ENCODE data around the gene AMER3.

The AMER3 gene

DNA sequence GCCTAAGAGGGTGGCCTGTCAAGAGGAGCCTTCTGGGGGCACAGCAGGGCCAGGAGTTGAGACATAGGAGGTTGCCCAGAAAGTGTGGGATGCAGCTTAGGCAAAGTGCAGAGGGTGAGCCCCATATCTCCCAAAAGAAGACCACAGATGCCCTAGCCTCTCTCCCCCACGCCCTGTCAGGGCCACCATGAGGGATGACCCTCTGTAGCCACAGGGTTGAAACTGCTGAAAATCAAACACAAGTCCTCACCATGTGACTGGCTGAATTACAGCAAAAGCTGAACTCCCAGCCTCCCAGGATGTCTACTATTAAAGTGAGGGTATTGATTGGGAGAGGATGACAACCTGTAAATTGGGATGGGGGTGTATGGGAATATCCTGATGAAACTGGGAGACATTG is 44.0 kb downstream of the AMER3 start:
- TF ChIP-seq, protein P1, sequence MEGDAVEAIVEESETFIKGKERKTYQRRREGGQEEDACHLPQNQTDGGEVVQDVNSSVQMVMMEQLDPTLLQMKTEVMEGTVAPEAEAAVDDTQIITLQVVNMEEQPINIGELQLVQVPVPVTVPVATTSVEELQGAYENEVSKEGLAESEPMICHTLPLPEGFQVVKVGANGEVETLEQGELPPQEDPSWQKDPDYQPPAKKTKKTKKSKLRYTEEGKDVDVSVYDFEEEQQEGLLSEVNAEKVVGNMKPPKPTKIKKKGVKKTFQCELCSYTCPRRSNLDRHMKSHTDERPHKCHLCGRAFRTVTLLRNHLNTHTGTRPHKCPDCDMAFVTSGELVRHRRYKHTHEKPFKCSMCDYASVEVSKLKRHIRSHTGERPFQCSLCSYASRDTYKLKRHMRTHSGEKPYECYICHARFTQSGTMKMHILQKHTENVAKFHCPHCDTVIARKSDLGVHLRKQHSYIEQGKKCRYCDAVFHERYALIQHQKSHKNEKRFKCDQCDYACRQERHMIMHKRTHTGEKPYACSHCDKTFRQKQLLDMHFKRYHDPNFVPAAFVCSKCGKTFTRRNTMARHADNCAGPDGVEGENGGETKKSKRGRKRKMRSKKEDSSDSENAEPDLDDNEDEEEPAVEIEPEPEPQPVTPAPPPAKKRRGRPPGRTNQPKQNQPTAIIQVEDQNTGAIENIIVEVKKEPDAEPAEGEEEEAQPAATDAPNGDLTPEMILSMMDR (IDR thresholded peaks at IDR 0.05; ENCODE audit: borderline replicate concordance, control extremely low read depth, extremely low read depth, insufficient read depth, missing control alignments), result no peak
- DNase-seq (ENCODE audit: low spot score), result no peak
- in situ Hi-C loops (cut with MboI; ENCODE audit: low sequenced_read_pairs, unreplicated experiment), result no loop called here

DNA sequence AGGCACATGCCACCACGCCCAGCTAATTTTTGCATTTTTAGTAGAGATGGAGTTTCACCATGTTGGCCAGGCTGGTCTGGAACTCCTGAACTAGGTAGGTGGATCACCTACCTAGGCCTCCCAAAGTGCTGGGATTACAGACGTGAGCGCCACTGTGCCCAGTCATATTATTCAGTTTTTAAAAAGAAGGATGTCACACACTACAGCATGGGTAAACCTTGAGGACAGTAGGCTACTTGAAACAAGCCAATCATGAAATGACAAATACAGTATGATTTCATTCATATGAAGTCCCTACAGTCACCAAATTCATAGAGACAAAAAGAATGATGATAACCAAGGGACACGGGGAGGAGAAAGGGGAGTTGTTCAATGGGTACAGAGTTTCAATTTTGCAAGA is 50.3 kb downstream of the AMER3 start:
- no peak for DNase-seq (ENCODE audit: low spot score)
- TF ChIP-seq, protein P1 (IDR thresholded peaks at IDR 0.05; ENCODE audit: borderline replicate concordance, control extremely low read depth, extremely low read depth, insufficient read depth, missing control alignments), result no peak
- in situ Hi-C loops (cut with MboI; ENCODE audit: low sequenced_read_pairs, unreplicated experiment), result no loop called here

DNA sequence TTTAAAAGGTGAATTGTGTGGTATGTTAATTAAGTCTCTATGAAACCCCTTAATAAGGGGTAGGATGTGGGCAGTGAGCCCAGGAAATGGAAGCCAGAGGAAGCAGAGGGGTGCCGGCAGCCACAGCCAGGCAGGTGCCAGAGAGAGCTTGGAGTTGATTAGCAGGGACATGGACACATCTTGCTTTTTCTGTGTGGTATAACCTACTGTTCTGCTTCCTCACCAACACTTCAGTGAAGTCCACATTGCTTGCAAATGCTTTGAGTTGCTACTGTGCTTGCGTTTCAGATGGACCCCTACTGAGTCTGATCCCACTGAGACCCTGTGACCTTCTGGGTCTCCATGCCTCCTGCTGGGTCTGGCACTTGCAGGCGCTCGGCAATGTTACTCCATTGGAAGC is 51.0 kb downstream of the AMER3 start:
- no peak for DNase-seq (ENCODE audit: low spot score)

DNA sequence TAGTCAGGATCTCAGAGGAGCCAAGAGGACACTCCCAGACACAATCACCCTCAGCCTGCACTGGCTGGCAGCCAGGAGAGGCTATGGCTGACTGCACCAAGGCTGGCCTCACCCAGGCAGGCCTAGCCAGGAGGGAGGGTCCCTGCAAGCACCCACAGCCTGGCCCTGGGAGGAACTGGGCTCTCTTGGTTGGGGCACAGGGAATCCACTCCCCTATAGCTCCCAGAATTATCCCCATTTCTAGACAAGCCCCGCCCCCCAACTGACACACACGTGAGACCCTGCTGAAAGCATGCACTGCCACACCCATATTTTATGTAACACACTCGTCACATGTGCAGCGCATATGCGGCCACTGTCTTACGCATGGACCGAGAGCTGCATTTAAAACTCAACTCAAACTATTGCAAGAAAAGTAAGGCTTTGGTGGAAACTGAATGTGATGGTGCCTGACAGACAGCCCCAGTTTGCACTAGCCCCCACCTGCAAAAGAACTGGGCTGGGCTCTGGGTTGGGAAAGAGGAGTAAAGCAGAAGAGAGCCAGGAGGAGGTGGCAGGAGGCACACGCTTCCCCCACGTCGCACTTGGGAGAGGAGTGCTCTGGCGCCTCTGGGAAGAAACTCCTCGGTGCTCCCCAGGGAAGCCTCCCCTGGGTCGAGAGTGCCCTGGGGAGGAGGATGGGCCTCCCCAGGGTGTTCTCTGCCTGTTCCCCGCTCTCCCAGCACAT is 52.5 kb downstream of the AMER3 start:
- TF ChIP-seq, protein P1 (IDR thresholded peaks at IDR 0.05; ENCODE audit: borderline replicate concordance, control extremely low read depth, extremely low read depth, insufficient read depth, missing control alignments), result no peak
- in situ Hi-C loops (cut with MboI; ENCODE audit: low sequenced_read_pairs, unreplicated experiment), result no loop called here
- DNase-seq (ENCODE audit: low spot score), result no peak

More for the DNA sequence above, 51.0 kb downstream of the AMER3 start:
- in situ Hi-C loops (cut with MboI; ENCODE audit: low sequenced_read_pairs, unreplicated experiment), result no loop called here
- TF ChIP-seq, protein P1 (IDR thresholded peaks at IDR 0.05; ENCODE audit: borderline replicate concordance, control extremely low read depth, extremely low read depth, insufficient read depth, missing control alignments), result no peak

DNA sequence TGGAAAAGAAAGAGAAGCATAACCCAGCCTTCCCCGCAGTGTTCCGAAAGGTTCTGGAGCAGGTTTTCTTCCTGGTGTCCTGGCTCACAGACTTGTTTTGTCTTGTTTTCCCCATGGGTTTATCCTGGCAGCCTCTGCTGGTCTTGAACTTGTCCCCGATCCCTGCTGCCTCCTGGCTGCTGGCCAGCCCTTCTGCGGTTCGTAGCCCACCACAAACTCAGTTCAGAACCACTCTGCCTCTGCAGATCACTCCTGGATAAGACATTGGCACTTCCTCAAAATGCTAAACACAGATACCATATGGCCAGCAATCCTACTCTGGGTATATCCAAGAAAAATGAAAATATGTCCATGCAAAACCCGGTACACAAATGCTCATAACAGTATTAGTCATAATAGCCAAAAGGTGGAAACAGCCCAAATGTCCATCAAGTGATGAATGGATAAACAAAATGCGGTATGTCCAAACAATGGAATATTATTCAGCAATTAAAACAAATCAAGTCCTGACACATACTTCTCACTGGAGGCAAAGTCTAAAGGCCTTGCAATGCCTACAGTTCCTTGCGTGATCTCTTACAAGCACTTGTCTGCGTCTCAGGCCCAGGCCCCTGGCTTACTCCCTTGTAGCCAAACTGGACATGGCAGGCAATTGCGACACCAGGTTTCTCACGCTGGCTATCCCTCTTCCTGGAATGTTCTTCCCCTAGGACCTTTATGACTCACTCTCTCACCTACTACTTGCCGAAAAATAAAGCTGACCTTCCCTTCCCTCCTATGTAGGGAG is 53.3 kb downstream of the AMER3 start:
- no peak for DNase-seq (ENCODE audit: low spot score)
- TF ChIP-seq, protein P1 (IDR thresholded peaks at IDR 0.05; ENCODE audit: borderline replicate concordance, control extremely low read depth, extremely low read depth, insufficient read depth, missing control alignments), result no peak
- in situ Hi-C loops (cut with MboI; ENCODE audit: low sequenced_read_pairs, unreplicated experiment), result no loop called here

DNA sequence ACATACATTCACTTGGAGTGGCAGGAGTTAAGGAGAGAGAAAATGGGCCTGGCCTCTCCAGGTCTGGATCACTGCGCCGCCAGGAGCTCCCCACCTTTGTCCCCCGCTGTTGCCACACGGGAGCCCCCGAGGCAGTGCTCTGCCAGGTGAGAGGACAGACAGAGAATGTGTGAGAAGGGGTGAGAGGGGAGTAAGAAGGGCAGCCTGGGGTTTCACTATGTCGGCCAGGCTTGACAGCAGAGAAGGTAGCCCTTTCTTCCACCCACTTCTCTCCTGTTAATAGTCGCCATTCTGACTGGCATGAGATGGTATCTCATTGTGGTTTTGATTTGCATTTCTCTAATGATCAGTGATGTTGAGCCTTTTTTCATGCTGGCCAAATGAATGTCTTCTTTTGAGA is 55.1 kb downstream of the AMER3 start:
- DNase-seq (ENCODE audit: low spot score), result no peak
- TF ChIP-seq, protein P1 (IDR thresholded peaks at IDR 0.05; ENCODE audit: borderline replicate concordance, control extremely low read depth, extremely low read depth, insufficient read depth, missing control alignments), result no peak
- in situ Hi-C loops (cut with MboI; ENCODE audit: low sequenced_read_pairs, unreplicated experiment), result no loop called here
